K562 (cell line): ENCODE measurements around the gene MARK4. TPM values are rescaled to one million over a fixed set of nuclear protein-coding genes. Genes with fewer than 3 reads are reported as not detected.

Experiments used
- AFF1 ChIP-seq, 2 experiments: fragments of 450-650 bp; IDR thresholded peaks; 2 replicates each; pipeline ENCODE4 v1.6.1; 2018; ENCODE audit warnings: mild to moderate bottlenecking in 2 of 2, low read depth in 1 of 2; ENCODE audit not compliant: partially characterized antibody in 2 of 2
- AFF4 ChIP-seq: sonication (generic); formaldehyde crosslinking; IDR thresholded peaks from 2 replicates; pipeline ENCODE4 v1.8.0; 2023; ENCODE audit warnings: mild to moderate bottlenecking, missing genetic modification reagents
- CCNT2 ChIP-seq: IDR thresholded peaks from 2 replicates; pipeline ENCODE4 v1.6.1; 2011; ENCODE audit warnings: borderline replicate concordance, low read depth, mild to moderate bottlenecking, moderate library complexity, mixed read lengths, low read length; ENCODE audit not compliant: insufficient read length; ENCODE audit errors: extremely low read depth
- CHD4 ChIP-seq: fragments of 200-600 bp; sonication (generic); IDR thresholded peaks from 3 replicates; pipeline ENCODE4 v1.6.1; 2012; ENCODE audit warnings: low read depth, mild to moderate bottlenecking, mixed read lengths, low read length, inconsistent platforms; ENCODE audit not compliant: insufficient read depth, insufficient replicate concordance, poor library complexity, severe bottlenecking
- ESRRB ChIP-seq: fragments of 250-450 bp; sonication (Bioruptor Pico); IDR thresholded peaks from 2 replicates; pipeline ENCODE4 v1.5.0; 2020; ENCODE audit warnings: mild to moderate bottlenecking, moderate library complexity, borderline replicate concordance
- LCOR ChIP-seq: sonication (generic); formaldehyde crosslinking; IDR thresholded peaks from 2 replicates; pipeline ENCODE4 v1.8.0; 2022; ENCODE audit warnings: mild to moderate bottlenecking, missing genetic modification reagents
- MTF1 ChIP-seq: fragments of 250-450 bp; sonication (Bioruptor Pico); IDR thresholded peaks from 2 replicates; pipeline ENCODE4 v1.9.0; 2021; ENCODE audit warnings: moderate library complexity, mild to moderate bottlenecking, inconsistent platforms, borderline replicate concordance
- SMARCE1 ChIP-seq: fragments of 450-650 bp; IDR thresholded peaks from 2 replicates; pipeline ENCODE4 v1.7.1; 2016; ENCODE audit warnings: mild to moderate bottlenecking
- ZC3H8 ChIP-seq: fragments of 450-650 bp; IDR thresholded peaks from 2 replicates; pipeline ENCODE4 v1.6.1; 2017
- polyA plus RNA-seq, 8 experiments: library from polyadenylated mRNA; depleted of rRNA in 4 of 8; stranded (reverse) in 5 of 8; unstranded in 3 of 8; fragments of >200 nt; fragmentation: Nextera tagmentation in 2 of 8; fragmentation: Illumina TruSeq in 1 of 8; extraction: Ambion mirVana in 2 of 8; extraction: Trizol in 1 of 8; gene quantifications; 2 replicates each; pipeline versions ENCODE4 v1.2.1 to v1.2.3, GENCODE V29; 2011 to 2014; ENCODE audit warnings: inconsistent platforms in 1 of 8, missing spikeins in 1 of 8
- total RNA-seq, 7 experiments: library from RNA; depleted of rRNA in 6 of 7; stranded (reverse); fragments of >200 nt in 6 of 7; fragmentation: Illumina TruSeq in 2 of 7; extraction: Trizol in 2 of 7; gene quantifications; 2 replicates each; pipeline versions ENCODE4 v1.2.1 to v1.2.3, GENCODE V29; 2011 to 2021; ENCODE audit warnings: low replicate concordance in 1 of 7
- TF ChIP-seq, protein P1 (sequence below): fragments of 450-650 bp; IDR thresholded peaks from 2 replicates; pipeline ENCODE4 v1.6.1; 2017; ENCODE audit warnings: antibody characterized with exemption, mild to moderate bottlenecking
- TF ChIP-seq, protein P2 (sequence below): fragments of 450-650 bp; formaldehyde crosslinking; IDR thresholded peaks from 2 replicates; pipeline ENCODE4 v1.4.0; 2020; ENCODE audit warnings: mild to moderate bottlenecking, mixed read lengths

MARK4 gene
- total and polyA plus RNA-seq, 9 of the 15 experiments (the other 6 are each of a cell fraction or from before 2014, with no cell fraction given): 0.52 to 29.4 (median 8.6) TPM

- TF ChIP-seq, protein P1, sequence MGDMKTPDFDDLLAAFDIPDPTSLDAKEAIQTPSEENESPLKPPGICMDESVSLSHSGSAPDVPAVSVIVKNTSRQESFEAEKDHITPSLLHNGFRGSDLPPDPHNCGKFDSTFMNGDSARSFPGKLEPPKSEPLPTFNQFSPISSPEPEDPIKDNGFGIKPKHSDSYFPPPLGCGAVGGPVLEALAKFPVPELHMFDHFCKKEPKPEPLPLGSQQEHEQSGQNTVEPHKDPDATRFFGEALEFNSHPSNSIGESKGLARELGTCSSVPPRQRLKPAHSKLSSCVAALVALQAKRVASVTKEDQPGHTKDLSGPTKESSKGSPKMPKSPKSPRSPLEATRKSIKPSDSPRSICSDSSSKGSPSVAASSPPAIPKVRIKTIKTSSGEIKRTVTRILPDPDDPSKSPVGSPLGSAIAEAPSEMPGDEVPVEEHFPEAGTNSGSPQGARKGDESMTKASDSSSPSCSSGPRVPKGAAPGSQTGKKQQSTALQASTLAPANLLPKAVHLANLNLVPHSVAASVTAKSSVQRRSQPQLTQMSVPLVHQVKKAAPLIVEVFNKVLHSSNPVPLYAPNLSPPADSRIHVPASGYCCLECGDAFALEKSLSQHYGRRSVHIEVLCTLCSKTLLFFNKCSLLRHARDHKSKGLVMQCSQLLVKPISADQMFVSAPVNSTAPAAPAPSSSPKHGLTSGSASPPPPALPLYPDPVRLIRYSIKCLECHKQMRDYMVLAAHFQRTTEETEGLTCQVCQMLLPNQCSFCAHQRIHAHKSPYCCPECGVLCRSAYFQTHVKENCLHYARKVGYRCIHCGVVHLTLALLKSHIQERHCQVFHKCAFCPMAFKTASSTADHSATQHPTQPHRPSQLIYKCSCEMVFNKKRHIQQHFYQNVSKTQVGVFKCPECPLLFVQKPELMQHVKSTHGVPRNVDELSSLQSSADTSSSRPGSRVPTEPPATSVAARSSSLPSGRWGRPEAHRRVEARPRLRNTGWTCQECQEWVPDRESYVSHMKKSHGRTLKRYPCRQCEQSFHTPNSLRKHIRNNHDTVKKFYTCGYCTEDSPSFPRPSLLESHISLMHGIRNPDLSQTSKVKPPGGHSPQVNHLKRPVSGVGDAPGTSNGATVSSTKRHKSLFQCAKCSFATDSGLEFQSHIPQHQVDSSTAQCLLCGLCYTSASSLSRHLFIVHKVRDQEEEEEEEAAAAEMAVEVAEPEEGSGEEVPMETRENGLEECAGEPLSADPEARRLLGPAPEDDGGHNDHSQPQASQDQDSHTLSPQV: no peak
- TF ChIP-seq MTF1: no peak
- no peak for TF ChIP-seq LCOR
- TF ChIP-seq, protein P2, sequence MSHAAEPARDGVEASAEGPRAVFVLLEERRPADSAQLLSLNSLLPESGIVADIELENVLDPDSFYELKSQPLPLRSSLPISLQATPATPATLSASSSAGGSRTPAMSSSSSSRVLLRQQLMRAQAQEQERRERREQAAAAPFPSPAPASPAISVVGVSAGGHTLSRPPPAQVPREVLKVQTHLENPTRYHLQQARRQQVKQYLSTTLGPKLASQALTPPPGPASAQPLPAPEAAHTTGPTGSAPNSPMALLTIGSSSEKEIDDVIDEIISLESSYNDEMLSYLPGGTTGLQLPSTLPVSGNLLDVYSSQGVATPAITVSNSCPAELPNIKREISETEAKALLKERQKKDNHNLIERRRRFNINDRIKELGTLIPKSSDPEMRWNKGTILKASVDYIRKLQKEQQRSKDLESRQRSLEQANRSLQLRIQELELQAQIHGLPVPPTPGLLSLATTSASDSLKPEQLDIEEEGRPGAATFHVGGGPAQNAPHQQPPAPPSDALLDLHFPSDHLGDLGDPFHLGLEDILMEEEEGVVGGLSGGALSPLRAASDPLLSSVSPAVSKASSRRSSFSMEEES (CRISPR knock-in tag): no peak
- TF ChIP-seq CCNT2: no peak
- no peak for TF ChIP-seq ESRRB (CRISPR knock-in tag)
- TF ChIP-seq SMARCE1: peak; percentile 54; the same call in 1 of the 2 replicates
- no peak for TF ChIP-seq ZC3H8
- peak; percentile 16 for TF ChIP-seq CHD4
- TF ChIP-seq AFF1 (IDR thresholded peaks at IDR 0.05; ENCODE audit: low read depth in 1 of 2, partially characterized antibody in 2 of 2): no peak
- TF ChIP-seq AFF4 (CRISPR knock-in tag): no peak
Measured at GRCh38 chr19:45251452-45252354, 632 bp downstream of the MARK4 start (continued).
